Ammon's horn (tissue), 1 donor: Measurements from ENCODE around the gene WHRN.
A peak's percentile ranks its signal among the peaks of the same experiment; 100 is the strongest.

Experiments used
- DNase-seq: peaks from one replicate; pipeline ENCODE4 v3.0.0-alpha.2; 2016; ENCODE audit warnings: low spot score

WHRN gene

DNA sequence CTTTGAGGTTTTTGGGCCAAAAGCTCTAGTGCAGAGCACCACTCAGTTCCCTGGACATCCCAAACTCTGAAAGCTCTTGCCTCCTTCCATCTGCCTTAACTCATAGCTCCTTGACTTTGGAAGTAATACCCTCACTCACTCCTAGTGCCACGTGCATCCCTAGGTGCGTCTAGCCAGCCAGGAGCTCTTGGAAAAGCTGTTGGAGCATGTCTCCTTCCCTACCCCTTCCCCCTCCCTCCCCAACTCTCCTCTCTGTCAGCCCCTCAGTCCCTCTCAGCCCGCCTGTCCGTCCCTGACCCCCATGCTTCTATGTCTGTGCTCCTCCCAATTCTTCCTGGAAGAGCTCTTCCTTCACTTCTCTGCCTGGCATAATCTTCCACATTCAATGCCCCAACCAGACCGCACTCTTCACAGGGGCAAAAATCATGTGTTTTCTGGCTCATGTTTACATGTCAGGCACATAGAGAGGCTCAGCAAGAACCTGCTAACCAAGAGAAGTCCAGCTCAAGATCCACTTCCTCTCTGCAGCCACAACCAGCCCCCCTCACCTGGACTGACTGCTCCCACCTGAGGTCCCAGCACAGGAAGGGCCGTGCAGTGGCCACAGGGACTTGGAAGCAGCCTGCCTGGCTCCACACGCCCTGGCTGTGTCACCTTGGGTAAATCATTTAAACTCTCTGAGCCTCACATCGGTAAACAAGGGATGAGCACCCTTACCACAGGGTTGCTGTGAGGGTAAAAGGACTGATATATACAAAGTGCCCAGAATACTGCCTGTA is 58.4 kb downstream of the WHRN start:
- no peak for DNase-seq

GRCh38 chr9:114446036-114446435 is 59.2 kb downstream of the WHRN start:
- DNase-seq, result no peak

DNA sequence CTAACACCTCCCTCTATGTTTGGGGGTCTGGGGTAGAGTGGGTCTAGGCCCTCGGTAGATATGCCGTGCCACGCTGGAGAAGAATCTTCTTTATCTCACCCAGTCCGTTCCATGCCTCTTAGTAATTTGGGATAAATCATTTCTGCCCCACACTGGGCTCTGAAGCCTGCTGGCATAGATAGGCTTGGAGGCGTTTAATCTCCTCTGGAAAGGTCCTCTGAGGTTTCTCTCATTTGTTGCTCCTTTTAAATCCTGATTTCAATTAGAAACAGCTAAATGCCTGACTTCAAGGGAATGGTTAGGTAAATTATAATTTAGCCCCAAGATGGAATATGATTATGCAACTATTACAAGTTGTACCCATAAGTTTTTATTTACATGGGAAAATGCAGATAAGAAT is 59.7 kb downstream of the WHRN start:
- DNase-seq, result no peak

DNA sequence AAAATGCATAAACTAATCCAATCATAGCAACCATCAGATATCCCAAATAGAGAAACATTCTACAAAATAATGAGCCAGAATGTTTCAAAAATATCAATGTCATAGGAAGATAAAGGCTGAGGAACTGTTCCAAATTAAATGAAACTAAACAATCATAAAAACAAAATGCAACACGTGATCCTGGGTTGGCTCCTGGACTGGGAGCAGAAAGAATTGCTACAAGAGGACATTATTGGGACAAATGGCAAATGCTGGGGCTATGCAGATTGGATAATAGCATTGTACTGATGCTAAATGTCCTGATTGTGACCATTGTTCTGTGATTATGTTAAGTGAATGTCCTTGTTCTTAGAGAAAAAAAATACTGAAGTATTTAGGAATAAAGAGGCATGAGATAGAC is 63.3 kb downstream of the WHRN start:
- DNase-seq, result peak; percentile 76

GRCh38 chr9:114437401-114437893 is 67.8 kb downstream of the WHRN start:
- DNase-seq, result no peak

DNA sequence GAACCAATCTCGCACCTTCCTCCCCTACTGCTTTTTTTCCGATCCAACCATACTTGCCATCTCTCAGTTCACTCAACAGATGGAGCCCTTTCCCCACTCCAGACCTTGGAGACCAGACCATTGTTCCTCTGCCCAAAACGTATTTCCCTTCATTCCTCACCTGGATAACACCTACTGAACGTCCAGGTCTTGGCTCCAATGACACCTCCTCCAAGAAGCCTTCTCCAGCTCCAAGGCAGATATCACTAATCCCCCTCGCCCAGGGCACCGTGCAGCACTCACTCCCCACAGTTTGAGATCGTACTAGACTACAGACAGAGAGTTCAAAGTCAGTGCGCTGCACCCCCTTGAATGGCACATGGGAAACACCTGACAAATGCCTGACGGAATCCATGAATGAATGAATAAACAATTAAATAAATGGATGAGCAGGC is 70.4 kb downstream of the WHRN start:
- DNase-seq, result peak; percentile 68

GRCh38 chr9:114433720-114434255 is 71.5 kb downstream of the WHRN start:
- DNase-seq, result no peak

GRCh38 chr9:114433086-114433485 is 72.2 kb downstream of the WHRN start:
- no peak for DNase-seq

DNA sequence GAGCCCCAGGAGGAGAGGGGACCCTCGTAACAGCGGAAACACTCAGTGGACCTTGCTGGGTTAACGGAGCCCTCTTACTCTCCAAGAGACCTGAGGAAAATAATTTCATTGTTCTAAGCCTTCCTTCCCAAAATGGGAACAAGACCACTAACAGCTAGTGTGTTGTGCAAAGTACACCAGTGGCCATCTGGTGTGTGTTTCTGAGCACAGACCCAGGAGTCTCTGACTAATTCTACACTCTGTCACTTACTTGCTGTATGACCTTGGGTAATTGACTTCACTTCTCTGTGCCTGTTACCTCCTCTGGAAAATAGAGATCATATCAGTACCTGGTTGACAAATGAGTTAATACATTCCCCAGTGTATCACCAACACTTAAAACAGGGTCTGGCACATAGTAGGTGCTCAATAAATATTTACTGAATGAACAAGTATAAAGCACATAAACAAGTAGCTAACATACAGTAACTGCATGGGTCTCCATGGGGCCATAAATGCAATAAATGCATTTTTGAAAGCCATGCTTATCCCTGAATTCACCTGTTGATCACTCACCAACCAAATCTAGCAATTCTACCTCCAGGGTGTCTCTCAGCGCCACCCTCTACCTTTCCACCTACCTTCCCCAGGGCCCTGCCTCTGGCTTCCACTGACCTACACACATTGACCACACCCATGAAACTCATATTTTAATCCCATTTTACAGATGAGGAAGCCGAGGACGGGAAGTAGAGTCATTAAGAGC is 72.8 kb downstream of the WHRN start:
- DNase-seq, result no peak

GRCh38 chr9:114431770-114432169 is 73.5 kb downstream of the WHRN start:
- DNase-seq, result no peak

DNA sequence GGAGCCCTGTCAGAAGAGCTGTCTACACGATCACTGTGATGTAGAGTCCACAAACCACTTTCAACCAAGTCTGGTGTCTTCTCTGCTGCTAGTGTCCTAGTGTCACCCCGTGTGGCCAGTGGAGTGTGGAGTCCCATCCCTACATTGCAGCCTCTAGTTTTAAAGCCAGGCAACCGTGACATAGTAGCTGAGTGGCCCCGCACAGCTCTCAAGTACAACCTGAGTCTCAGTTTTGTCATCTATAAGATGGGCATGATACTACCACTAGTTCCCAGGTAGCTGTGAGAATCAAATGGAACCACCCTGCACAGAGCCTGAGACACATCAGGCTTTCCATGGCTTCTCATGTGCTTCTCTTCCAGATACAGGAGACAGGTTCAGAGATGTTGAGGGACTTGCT is 74.3 kb downstream of the WHRN start:
- DNase-seq, result no peak

- no peak for DNase-seq
Measured at GRCh38 chr9:114430457-114430856, 74.8 kb downstream of the WHRN start.

DNA sequence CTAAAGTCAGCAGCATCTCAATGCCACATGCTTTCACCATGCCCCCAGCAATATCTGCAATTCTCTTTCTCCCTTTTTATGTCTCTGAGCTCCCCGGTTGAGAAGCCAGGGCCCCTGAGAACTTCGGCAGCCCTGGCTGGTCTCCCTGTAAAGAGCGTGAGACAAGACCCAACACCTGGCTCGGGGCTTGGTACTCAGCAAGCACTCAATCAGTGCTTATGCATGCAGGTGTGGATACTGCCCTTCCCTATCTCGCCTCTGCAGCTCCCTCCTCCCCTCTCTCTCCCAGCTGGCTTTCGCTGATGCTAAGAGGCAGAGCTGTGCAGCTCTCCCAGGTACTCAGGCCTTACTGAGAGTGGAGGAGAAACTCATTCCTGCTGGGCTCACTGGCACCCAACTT is 75.8 kb downstream of the WHRN start:
- no peak for DNase-seq

- peak; percentile 62 for DNase-seq
Measured at GRCh38 chr9:114428466-114428865, 76.8 kb downstream of the WHRN start.

GRCh38 chr9:114427644-114428043 is 77.6 kb downstream of the WHRN start:
- DNase-seq, result no peak

- DNase-seq, result no peak
Measured at GRCh38 chr9:114426046-114426948, 79.0 kb downstream of the WHRN start.

- no peak for DNase-seq
Measured at GRCh38 chr9:114425126-114425525, 80.1 kb downstream of the WHRN start.

DNA sequence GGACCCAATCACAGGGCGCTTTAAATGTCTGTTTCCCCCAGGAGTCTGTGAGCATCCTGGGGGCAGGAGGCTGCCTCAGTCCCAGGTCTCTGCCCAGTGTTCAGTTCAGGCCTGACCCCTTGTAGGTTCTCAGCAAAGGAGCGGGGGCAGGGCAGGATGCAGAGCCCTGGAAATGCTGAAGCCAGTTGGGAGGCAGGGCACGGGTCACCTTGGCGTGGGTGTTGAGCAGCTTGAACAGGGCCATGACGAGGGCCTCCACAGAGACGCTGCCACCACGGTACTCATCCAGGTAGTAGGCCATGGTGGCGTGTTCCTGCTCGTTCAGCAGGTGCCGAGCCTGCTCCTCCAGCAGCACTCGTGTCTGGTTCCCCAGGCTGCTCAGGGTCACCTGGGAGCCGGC is 81.1 kb downstream of the WHRN start:
- no peak for DNase-seq

GRCh38 chr9:114423181-114423580 is 82.1 kb downstream of the WHRN start:
- DNase-seq, result no peak

- DNase-seq, result no peak
Measured at GRCh38 chr9:114421147-114421546, 84.1 kb downstream of the WHRN start.

DNA sequence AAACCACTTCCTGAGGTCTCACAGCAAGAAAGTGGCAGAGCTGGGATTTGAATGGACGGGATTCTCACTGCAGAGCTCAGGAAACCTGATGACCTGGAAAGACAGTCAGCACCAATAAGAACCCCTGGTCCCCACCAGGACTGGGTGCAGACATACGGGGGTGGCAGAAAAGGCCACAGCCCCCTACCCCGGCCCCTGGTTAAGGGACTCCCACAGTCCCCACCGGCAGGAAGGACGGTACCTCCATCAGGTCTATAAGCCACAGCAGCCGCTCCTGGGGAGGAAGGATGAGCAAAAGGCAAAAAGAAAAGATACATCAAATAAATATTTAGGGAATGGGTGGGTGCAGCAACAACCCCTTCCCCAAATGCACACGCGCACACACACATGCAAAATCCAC is 85.5 kb downstream of the WHRN start:
- DNase-seq, result no peak

DNA sequence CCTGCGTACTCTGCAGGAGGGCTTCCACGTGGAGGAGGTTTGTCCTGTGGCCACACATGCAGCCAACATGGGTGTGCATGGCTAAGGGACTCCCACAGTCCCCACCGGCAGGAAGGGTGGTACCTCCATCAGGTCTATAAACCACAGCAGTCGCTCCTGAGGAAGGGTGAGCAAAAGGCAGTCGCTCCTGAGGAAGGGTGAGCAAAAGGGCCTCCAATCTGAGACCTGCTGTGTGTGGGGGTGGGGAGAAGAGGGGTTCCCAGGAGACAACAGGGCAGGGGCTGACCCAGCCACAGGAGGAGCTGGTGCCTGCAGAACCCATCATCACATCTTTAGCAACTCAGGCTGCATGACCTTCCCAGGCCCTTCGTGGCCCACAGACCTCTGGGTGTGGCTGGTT is 87.2 kb downstream of the WHRN start:
- no peak for DNase-seq
